HCT116 (cell line): ENCODE measurements around the gene LRRN2. TPM values are rescaled to one million over a fixed set of nuclear protein-coding genes. Genes with fewer than 3 reads are reported as not detected.

Source experiments
- ATAC-seq: fragments of 200-7000 bp; cut with Tn5 transposase; 2 replicates; pipeline ENCODE4 v1.9.1; 2020; ENCODE audit warnings: mild to moderate bottlenecking, moderate library complexity
- BruUV-seq: library from RNA; stranded (reverse); fragments of 400-500 nt; replicated peaks from 2 replicates; lab custom pipeline; 2021; lab: Mats Ljungman, UMichigan
- CTCF ChIA-PET: fragments of 300-600 bp; sonication (Branson Sonifier 250); formaldehyde crosslinking; loops from one replicate; lab custom pipeline; 2021; ENCODE audit warnings: antibody characterized with exemption; lab: Charles Lee
- POLR2A ChIA-PET: fragments of 300-600, 350-600 bp; sonication (Branson Sonifier 250); formaldehyde crosslinking; loops from one replicate; lab custom pipeline; 2021; ENCODE audit warnings: antibody characterized with exemption; lab: Charles Lee
- RAD21 ChIA-PET, 2 experiments: fragments of 300-600 bp; sonication (Branson Sonifier 250); formaldehyde crosslinking; loops; one replicate each; lab custom pipeline; 2023; ENCODE audit warnings: low total read pairs in 2 of 2; ENCODE audit not compliant: uncharacterized antibody in 2 of 2, unreplicated experiment in 2 of 2, low non-redundant PET in 1 of 2; lab: Charles Lee
- DNase-seq: peaks from one replicate; pipeline ENCODE4 v3.0.0-alpha.2; 2010; ENCODE audit warnings: low read depth, low spot score
- H2AFZ ChIP-seq: fragments of 200-600 bp; shearing (Covaris generic), sonication (generic); 2 replicates; pipeline ENCODE4 v1.6.1; 2017; ENCODE audit warnings: low read depth, mixed run types, mixed read lengths, antibody characterized with exemption, low read length; ENCODE audit not compliant: poor library complexity, severe bottlenecking
- H3K27ac ChIP-seq: 2 replicates; pipeline ENCODE4 v1.5.1; 2012; ENCODE audit warnings: low read depth, low read length
- H3K27me3 ChIP-seq: fragments of 200-600 bp; sonication (generic); 2 replicates; pipeline ENCODE4 v1.6.1; 2016; ENCODE audit warnings: mixed run types, low read length, mixed read lengths; ENCODE audit not compliant: insufficient read depth
- H3K36me3 ChIP-seq, 2 experiments: fragments of 200-500 bp in 1 of 2; fragments of 200-600 bp in 1 of 2; sonication (Bioruptor generic) in 1 of 2; sonication (generic) in 1 of 2; 2 replicates each; pipeline versions ENCODE4 v1.5.1 to v1.6.1; 2014 to 2016; ENCODE audit warnings: low read length in 2 of 2, inconsistent platforms in 1 of 2, mixed read lengths in 1 of 2, mixed run types in 1 of 2; ENCODE audit not compliant: insufficient read depth in 2 of 2, control insufficient read depth in 1 of 2
- H3K4me1 ChIP-seq, 2 experiments: fragments of 200-600 bp in 1 of 2; sonication (generic) in 1 of 2; 2 replicates each; pipeline versions ENCODE4 v1.5.1 to v1.6.1; 2012 to 2017; ENCODE audit warnings: low read length in 2 of 2, inconsistent platforms in 1 of 2, mild to moderate bottlenecking in 1 of 2, mixed read lengths in 1 of 2, mixed run types in 1 of 2, moderate library complexity in 1 of 2; ENCODE audit not compliant: insufficient read depth in 2 of 2, control insufficient read depth in 1 of 2
- H3K4me2 ChIP-seq: fragments of 200-600 bp; sonication (generic); 2 replicates; pipeline ENCODE4 v1.6.1; 2017; ENCODE audit warnings: mixed run types, low read length, mixed read lengths
- H3K4me3 ChIP-seq, 2 experiments: fragments of 200-600 bp in 1 of 2; sonication (generic) in 1 of 2; replicated peaks in 1 of 2; 2 replicates each; pipeline ENCODE4 v1.5.1; 2011 to 2016; ENCODE audit warnings: low read length in 2 of 2, control low read depth in 1 of 2, low read depth in 1 of 2, mild to moderate bottlenecking in 1 of 2, mixed read lengths in 1 of 2, mixed run types in 1 of 2
- H3K79me2 ChIP-seq: fragments of 200-600 bp; sonication (generic); 2 replicates; pipeline ENCODE4 v1.6.1; 2017; ENCODE audit warnings: mild to moderate bottlenecking, mixed run types, low read length, moderate library complexity, mixed read lengths; ENCODE audit not compliant: insufficient read depth
- H3K9ac ChIP-seq: fragments of 200-600 bp; sonication (generic); 2 replicates; pipeline ENCODE4 v1.6.1; 2016; ENCODE audit warnings: low read length, mixed read lengths
- H3K9me2 ChIP-seq: fragments of 200-600 bp; sonication (generic), shearing (Covaris generic); 2 replicates; pipeline ENCODE4 v1.6.1; 2017; ENCODE audit warnings: mixed run types, mild to moderate bottlenecking, moderate library complexity; ENCODE audit not compliant: insufficient read depth
- H3K9me3 ChIP-seq, 2 experiments: fragments of 200-500 bp in 1 of 2; fragments of 200-600 bp in 1 of 2; sonication (Bioruptor generic) in 1 of 2; sonication (generic) in 1 of 2; 2 replicates each; pipeline ENCODE4 v1.6.1; 2014 to 2017; ENCODE audit warnings: low read length in 2 of 2, mixed read lengths in 2 of 2, inconsistent platforms in 1 of 2, low read depth in 1 of 2, mild to moderate bottlenecking in 1 of 2, mixed run types in 1 of 2, moderate library complexity in 1 of 2; ENCODE audit not compliant: control insufficient read depth in 1 of 2, insufficient read depth in 1 of 2
- H4K20me1 ChIP-seq: fragments of 200-600 bp; sonication (generic), shearing (Covaris generic); 2 replicates; pipeline ENCODE4 v1.6.1; 2017; ENCODE audit warnings: mixed run types, mild to moderate bottlenecking, moderate library complexity; ENCODE audit not compliant: insufficient read depth
- MAX ChIP-seq: IDR thresholded peaks from 2 replicates; pipeline ENCODE4 v1.6.1; 2012
- SIN3A ChIP-seq: IDR thresholded peaks from 2 replicates; pipeline ENCODE4 v1.6.1; 2012; ENCODE audit warnings: low read depth
- ZBTB33 ChIP-seq: IDR thresholded peaks from 2 replicates; pipeline ENCODE4 v1.6.1; 2011; ENCODE audit warnings: mild to moderate bottlenecking, low read length, moderate library complexity; ENCODE audit not compliant: insufficient replicate concordance; ENCODE audit errors: extremely low read depth
- intact Hi-C: fragments of 100-400 bp; cut with micrococcal nuclease; formaldehyde crosslinking; loops from 2 replicates; pipeline ENCODE4 v1.10.0; 2022
- total RNA-seq: library from RNA; stranded (reverse); gene quantifications from one replicate; pipeline ENCODE4 v1.2.1, GENCODE V29; 2021; ENCODE audit not compliant: unreplicated experiment
- TF ChIP-seq, protein P1 (sequence below): IDR thresholded peaks from 2 replicates; pipeline ENCODE4 v1.6.1; 2012; ENCODE audit warnings: low read depth

Gene LRRN2
- total RNA-seq, 1 experiment from 2014 or later, result 3.2 TPM

DNA sequence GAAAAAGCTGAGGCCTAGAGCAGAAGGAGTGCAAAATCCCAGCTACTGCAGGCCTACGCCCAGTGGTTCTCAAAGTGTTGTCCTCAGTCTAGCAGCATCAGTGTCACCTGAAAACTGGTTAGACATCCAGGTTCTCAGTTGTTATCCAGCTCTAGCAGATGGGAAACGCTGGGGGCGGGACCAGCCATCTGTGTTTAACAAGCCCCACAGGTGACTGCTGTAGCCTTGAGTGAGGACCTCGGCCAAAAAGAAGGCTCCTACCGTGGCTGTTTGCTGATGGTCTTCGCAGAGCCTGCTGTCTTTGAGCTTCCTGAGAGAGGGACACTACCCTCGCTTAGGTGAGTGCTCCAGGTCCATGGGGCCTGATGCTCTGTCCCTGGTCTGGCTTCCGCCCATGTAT is 69.7 kb downstream of the LRRN2 start:
- no peak overlapping the region for H3K4me2 ChIP-seq
- ATAC-seq, result no peak
- TF ChIP-seq MAX (no peak), ZBTB33 (no peak), SIN3A (no peak)
- TF ChIP-seq, protein P1, sequence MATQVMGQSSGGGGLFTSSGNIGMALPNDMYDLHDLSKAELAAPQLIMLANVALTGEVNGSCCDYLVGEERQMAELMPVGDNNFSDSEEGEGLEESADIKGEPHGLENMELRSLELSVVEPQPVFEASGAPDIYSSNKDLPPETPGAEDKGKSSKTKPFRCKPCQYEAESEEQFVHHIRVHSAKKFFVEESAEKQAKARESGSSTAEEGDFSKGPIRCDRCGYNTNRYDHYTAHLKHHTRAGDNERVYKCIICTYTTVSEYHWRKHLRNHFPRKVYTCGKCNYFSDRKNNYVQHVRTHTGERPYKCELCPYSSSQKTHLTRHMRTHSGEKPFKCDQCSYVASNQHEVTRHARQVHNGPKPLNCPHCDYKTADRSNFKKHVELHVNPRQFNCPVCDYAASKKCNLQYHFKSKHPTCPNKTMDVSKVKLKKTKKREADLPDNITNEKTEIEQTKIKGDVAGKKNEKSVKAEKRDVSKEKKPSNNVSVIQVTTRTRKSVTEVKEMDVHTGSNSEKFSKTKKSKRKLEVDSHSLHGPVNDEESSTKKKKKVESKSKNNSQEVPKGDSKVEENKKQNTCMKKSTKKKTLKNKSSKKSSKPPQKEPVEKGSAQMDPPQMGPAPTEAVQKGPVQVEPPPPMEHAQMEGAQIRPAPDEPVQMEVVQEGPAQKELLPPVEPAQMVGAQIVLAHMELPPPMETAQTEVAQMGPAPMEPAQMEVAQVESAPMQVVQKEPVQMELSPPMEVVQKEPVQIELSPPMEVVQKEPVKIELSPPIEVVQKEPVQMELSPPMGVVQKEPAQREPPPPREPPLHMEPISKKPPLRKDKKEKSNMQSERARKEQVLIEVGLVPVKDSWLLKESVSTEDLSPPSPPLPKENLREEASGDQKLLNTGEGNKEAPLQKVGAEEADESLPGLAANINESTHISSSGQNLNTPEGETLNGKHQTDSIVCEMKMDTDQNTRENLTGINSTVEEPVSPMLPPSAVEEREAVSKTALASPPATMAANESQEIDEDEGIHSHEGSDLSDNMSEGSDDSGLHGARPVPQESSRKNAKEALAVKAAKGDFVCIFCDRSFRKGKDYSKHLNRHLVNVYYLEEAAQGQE, result no peak
- TF ChIP-seq, all 23 proteins: peak for 0
- Histone ChIP-seq H3K4me1 (peaks cover 8 to 10% of the 10 kb centered on the region in 2 experiments; a peak in 3 of 4 replicates), H3K9ac (no peak overlapping the region), H3K36me3 (no peaks in the 10 kb centered on the region), H3K27me3 (peaks cover 4% of the 10 kb centered on the region; the same call in 1 of the 2 replicates), H4K20me1 (no peaks in the 10 kb centered on the region), H3K27ac (no peak overlapping the region), H2AFZ (no peak overlapping the region), H3K79me2 (no peaks in the 10 kb centered on the region), H3K9me2 (no peaks in the 10 kb centered on the region), H3K9me3 (no peaks in the 10 kb centered on the region), H3K4me3 (no peak overlapping the region)
- no peak for DNase-seq
- intact Hi-C loops, result no loop called here
- no TSS peak for BruUV-seq
- CTCF ChIA-PET, result interaction anchor here (0.6 to 1.3 kb wide), 2 partner anchors 8 to 192 kb away, joined by 3 read pairs; no protein-coding TSS in a partner anchor
- RAD21 ChIA-PET, result no interaction called here
- POLR2A ChIA-PET, result no interaction called here
